GM12878 (cell line): ENCODE results near the gene IQCK. TPM values are rescaled to one million over a fixed set of nuclear protein-coding genes. Genes with fewer than 3 reads are reported as not detected.

Source experiments
- ATAC-seq: fragments of 200-7000 bp; cut with Tn5 transposase; 3 replicates; pipeline ENCODE4 v1.9.1; 2020; ENCODE audit warnings: mild to moderate bottlenecking, moderate library complexity
- BruUV-seq: library from RNA; stranded (reverse); fragments of 400-500 nt; replicated peaks from 2 replicates; lab custom pipeline; 2021; lab: Mats Ljungman, UMichigan
- CTCF ChIA-PET: fragments of 300-600 bp; sonication (Branson Sonifier 250); formaldehyde crosslinking; extraction: SDS; loops from one replicate; lab custom pipeline; 2021; ENCODE audit warnings: inconsistent platforms; lab: Yijun Ruan, JAX
- POLR2A ChIA-PET: fragments of 350-600 bp; formaldehyde crosslinking; extraction: SDS; loops from one replicate; lab custom pipeline; 2021; ENCODE audit warnings: inconsistent platforms; lab: Charles Lee
- RAD21 ChIA-PET: fragments of 300-600 bp; sonication (Branson Sonifier 250); formaldehyde crosslinking; loops from one replicate; lab custom pipeline; 2023; ENCODE audit warnings: antibody characterized with exemption; ENCODE audit not compliant: unreplicated experiment; lab: Charles Lee
- SMC1A ChIA-PET: fragments of 300-600 bp; sonication (Branson Sonifier 250); formaldehyde crosslinking; loops from one replicate; lab custom pipeline; 2023; ENCODE audit not compliant: unreplicated experiment, uncharacterized antibody; lab: Charles Lee
- DNase-seq: peaks from one replicate; pipeline ENCODE4 v3.0.0-alpha.2; 2011; ENCODE audit warnings: low read depth, low spot score
- FAIRE-seq: peaks from 3 replicates; lab custom pipeline; 2011; peaks lifted over from hg19 to GRCh38; lab: Jason Lieb, UNC
- H2AFZ ChIP-seq: 2 replicates; pipeline ENCODE4 v1.6.0; 2011; ENCODE audit warnings: low read depth, low read length, control low read depth; ENCODE audit not compliant: control insufficient read depth
- H3K27ac ChIP-seq: 2 replicates; pipeline ENCODE4 v1.5.1; 2011; ENCODE audit warnings: control low read depth; ENCODE audit not compliant: control insufficient read depth, insufficient read depth
- H3K27me3 ChIP-seq, 2 experiments: replicated peaks in 1 of 2; 2 replicates each; pipeline versions ENCODE4 v1.6.0 to v1.6.1; 2011; ENCODE audit warnings: low read length in 1 of 2; ENCODE audit not compliant: control insufficient read depth in 2 of 2, insufficient read depth in 2 of 2
- H3K36me3 ChIP-seq, 2 experiments: 2 replicates each; pipeline ENCODE4 v1.5.1; 2011; ENCODE audit warnings: low read length in 1 of 2; ENCODE audit not compliant: control insufficient read depth in 2 of 2, insufficient read depth in 2 of 2
- H3K4me1 ChIP-seq: 2 replicates; pipeline ENCODE4 v1.6.1; 2011; ENCODE audit warnings: mild to moderate bottlenecking, low read length, moderate library complexity, mixed read lengths; ENCODE audit not compliant: control insufficient read depth, insufficient read depth
- H3K4me2 ChIP-seq: 2 replicates; pipeline ENCODE4 v1.6.0; 2011; ENCODE audit warnings: control low read depth; ENCODE audit not compliant: control insufficient read depth, insufficient read depth
- H3K4me3 ChIP-seq: fragments of 200-600 bp; sonication (generic); 2 replicates; pipeline ENCODE4 v1.5.1; 2016
- H3K79me2 ChIP-seq: 2 replicates; pipeline ENCODE4 v1.6.0; 2011; ENCODE audit warnings: low read length; ENCODE audit not compliant: control insufficient read depth, insufficient read depth
- H3K9ac ChIP-seq: 2 replicates; pipeline ENCODE4 v1.8.0; 2011; ENCODE audit warnings: low read length, control low read depth, mixed read lengths; ENCODE audit not compliant: control insufficient read depth, insufficient read depth
- H3K9me3 ChIP-seq: replicated peaks from 3 replicates; pipeline ENCODE4 v1.5.1; 2011; ENCODE audit warnings: mild to moderate bottlenecking, low read length; ENCODE audit not compliant: control insufficient read depth, insufficient read depth
- H4K20me1 ChIP-seq: 2 replicates; pipeline ENCODE4 v1.6.0; 2011; ENCODE audit not compliant: control insufficient read depth, insufficient read depth
- IKZF1 ChIP-seq: fragments of 450-650 bp; conservative IDR thresholded peaks from 2 replicates; pipeline ENCODE4 v1.6.1; 2017; ENCODE audit warnings: antibody characterized with exemption, mild to moderate bottlenecking
- RB1 ChIP-seq: fragments of 450-650 bp; formaldehyde crosslinking; IDR thresholded peaks from 2 replicates; pipeline ENCODE4 v1.6.1; 2017; ENCODE audit warnings: mild to moderate bottlenecking, borderline replicate concordance
- SMC3 ChIP-seq: IDR thresholded peaks from 2 replicates; pipeline ENCODE4 v1.6.1; 2011; ENCODE audit warnings: low read length, improper control_type of control experiment, borderline replicate concordance
- ZNF687 ChIP-seq: fragments of 450-650 bp; IDR thresholded peaks from 2 replicates; pipeline ENCODE4 v1.6.1; 2017; ENCODE audit warnings: mild to moderate bottlenecking, moderate library complexity
- WGBS: methylation state at CpG from one replicate; pipeline ENCODE4 v1.1.6; 2016; ENCODE audit warnings: low lambda C conversion rate; ENCODE audit not compliant: insufficient replicate concordance, insufficient coverage; ENCODE audit errors: missing lambda C conversion rate; 5-methylcytosine and 5-hydroxymethylcytosine counted together
- in situ Hi-C: fragments of 300-500 bp; cut with MboI; formaldehyde crosslinking; loops from 9 replicates; pipeline ENCODE4 v1.14.3; 2018; ENCODE audit warnings: mixed read lengths
- intact Hi-C: fragments of 100-400 bp; cut with micrococcal nuclease; formaldehyde crosslinking; loops from one replicate; pipeline ENCODE4 v1.14.2; 2022; ENCODE audit not compliant: unreplicated experiment
- polyA plus RNA-seq, 11 experiments: library from polyadenylated mRNA; depleted of rRNA in 4 of 11; unstranded in 6 of 11; stranded (reverse) in 5 of 11; fragments of >200 nt; fragmentation: Nextera tagmentation in 4 of 11; fragmentation: Illumina TruSeq in 1 of 11; extraction: Ambion mirVana in 4 of 11; extraction: Trizol in 1 of 11; gene quantifications; 1 replicate in 1 of 11; 2 replicates in 10 of 11; pipeline versions ENCODE4 v1.2.1 to v1.2.3, GENCODE V29; 2011 to 2016; ENCODE audit warnings: inconsistent platforms in 2 of 11, missing spikeins in 2 of 11, low read depth in 1 of 11
- total RNA-seq, 4 experiments: library from RNA; depleted of rRNA in 3 of 4; stranded (reverse); fragments of >200 nt in 3 of 4; fragmentation: Illumina TruSeq in 1 of 4; extraction: Trizol in 1 of 4; gene quantifications; 2 replicates each; pipeline versions ENCODE4 v1.2.1 to v1.2.3, GENCODE V29; 2013 to 2021

Gene IQCK
- total and polyA plus RNA-seq, 10 of the 15 experiments (the other 5 are each of a cell fraction or from before 2014, with no cell fraction given) = 1.0 to 4.2 (median 2.4) TPM

GRCh38 chr16:19802612-19803011 is 84.5 kb downstream of the IQCK start (continued):
- no peak for TF ChIP-seq ZNF687
- no peak for TF ChIP-seq RB1

GRCh38 chr16:19804538-19805323 is 86.7 kb downstream of the IQCK start:
- DNase-seq = no peak
- Histone ChIP-seq H3K4me3 (no peak overlapping the region), H3K4me2 (no peak overlapping the region), H3K9ac (no peak overlapping the region), H3K9me3 (peaks cover 4% of the 10 kb centered on the region; the same call in 1 of the 3 replicates), H3K27ac (no peak overlapping the region), H3K4me1 (peaks cover 4% of the 10 kb centered on the region; the same call in 1 of the 2 replicates), H3K27me3 (no peaks in the 10 kb centered on the region), H2AFZ (no peak overlapping the region; the same call in 1 of the 2 replicates), H4K20me1 (no peaks in the 10 kb centered on the region), H3K79me2 (no peaks in the 10 kb centered on the region), H3K36me3 (no peaks in the 10 kb centered on the region)
- ChIA-PET POLR2A (interaction anchor here (0.8 kb wide), 1 partner anchor 247 kb away, joined by 3 read pairs; no protein-coding TSS in a partner anchor), SMC1A (interaction anchor here (1.1 to 1.2 kb wide), 2 partner anchors 27 to 39 kb away, joined by 3 to 5 read pairs; no protein-coding TSS in a partner anchor), CTCF (interaction anchor here (1.2 kb wide), 1 partner anchor 31 kb away, joined by 3 read pairs; no protein-coding TSS in a partner anchor), RAD21 (no interaction called here)
- WGBS = 35% methylated on average over 10 of the region's 10 CpGs
- FAIRE-seq = no peak
- in situ Hi-C loops (no loop called here), intact Hi-C loops (loop anchor here (10.0 kb wide), 1 partner anchor 50 kb away; no protein-coding TSS in a partner anchor)
- ATAC-seq = no peak
- BruUV-seq = no TSS peak
- TF ChIP-seq IKZF1 = 0 out of 2 replicates have a peak, but pooled peaks have one; percentile 27
- TF ChIP-seq SMC3 = no peak
